ENCODE data around the gene GRIK1. TPM values are rescaled to one million over a fixed set of nuclear protein-coding genes. Genes with fewer than 3 reads are reported as not detected.

The GRIK1 gene
- total RNA-seq, 1 experiment from 2014 or later, result 0.09 TPM

DNA sequence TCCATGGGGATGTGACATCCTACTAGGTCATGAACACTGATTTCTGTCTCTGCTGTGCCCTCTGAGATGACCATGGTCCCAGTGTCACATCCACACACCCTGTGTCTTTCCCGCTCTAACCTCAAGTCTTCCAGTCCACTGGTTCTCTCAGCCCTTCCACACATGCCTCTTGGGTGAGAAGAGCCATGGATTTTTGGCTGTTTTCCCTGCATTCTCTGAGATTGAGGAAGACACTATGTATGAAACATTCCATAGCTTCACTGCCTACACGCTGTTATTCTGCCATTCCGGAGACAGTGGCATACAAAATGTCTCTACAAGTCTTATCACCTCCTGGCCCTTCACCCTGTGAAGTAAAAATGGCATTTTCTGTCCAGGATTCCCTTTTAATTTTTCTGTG is 393.7 kb downstream of the GRIK1 start:
- Mint-ChIP-seq H3K4me1 (peaks cover 10% of the 10 kb centered on the region), H3K27me3 (ENCODE audit: low read depth) (peaks cover 3% of the 10 kb centered on the region; the same call in 1 of the 2 replicates), H3K27ac (no peak overlapping the region), H3K36me3 (no peaks in the 10 kb centered on the region), H3K9me3 (no peaks in the 10 kb centered on the region), H3K4me3 (no peak overlapping the region)
- TF ChIP-seq, protein P1, sequence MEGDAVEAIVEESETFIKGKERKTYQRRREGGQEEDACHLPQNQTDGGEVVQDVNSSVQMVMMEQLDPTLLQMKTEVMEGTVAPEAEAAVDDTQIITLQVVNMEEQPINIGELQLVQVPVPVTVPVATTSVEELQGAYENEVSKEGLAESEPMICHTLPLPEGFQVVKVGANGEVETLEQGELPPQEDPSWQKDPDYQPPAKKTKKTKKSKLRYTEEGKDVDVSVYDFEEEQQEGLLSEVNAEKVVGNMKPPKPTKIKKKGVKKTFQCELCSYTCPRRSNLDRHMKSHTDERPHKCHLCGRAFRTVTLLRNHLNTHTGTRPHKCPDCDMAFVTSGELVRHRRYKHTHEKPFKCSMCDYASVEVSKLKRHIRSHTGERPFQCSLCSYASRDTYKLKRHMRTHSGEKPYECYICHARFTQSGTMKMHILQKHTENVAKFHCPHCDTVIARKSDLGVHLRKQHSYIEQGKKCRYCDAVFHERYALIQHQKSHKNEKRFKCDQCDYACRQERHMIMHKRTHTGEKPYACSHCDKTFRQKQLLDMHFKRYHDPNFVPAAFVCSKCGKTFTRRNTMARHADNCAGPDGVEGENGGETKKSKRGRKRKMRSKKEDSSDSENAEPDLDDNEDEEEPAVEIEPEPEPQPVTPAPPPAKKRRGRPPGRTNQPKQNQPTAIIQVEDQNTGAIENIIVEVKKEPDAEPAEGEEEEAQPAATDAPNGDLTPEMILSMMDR (IDR thresholded peaks at IDR 0.05), result no peak
- TF ChIP-seq NFATC4 (CRISPR knock-in tag; IDR thresholded peaks at IDR 0.05), result no peak
- TF ChIP-seq, protein P2, sequence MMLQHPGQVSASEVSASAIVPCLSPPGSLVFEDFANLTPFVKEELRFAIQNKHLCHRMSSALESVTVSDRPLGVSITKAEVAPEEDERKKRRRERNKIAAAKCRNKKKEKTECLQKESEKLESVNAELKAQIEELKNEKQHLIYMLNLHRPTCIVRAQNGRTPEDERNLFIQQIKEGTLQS (CRISPR knock-in tag; conservative IDR thresholded peaks at IDR 0.05), result no peak
- no peak for TF ChIP-seq SOX15 (CRISPR knock-in tag; IDR thresholded peaks at IDR 0.05)
- TF ChIP-seq NR1H2 (CRISPR knock-in tag; IDR thresholded peaks at IDR 0.05), result no peak
- DNase-seq (ENCODE audit: low spot score) (no peak), ATAC-seq (no peak)
- ChIA-PET POLR2A (interaction anchor here (1.2 kb wide), 1 partner anchor 12 kb away, joined by 4 read pairs; no protein-coding TSS in a partner anchor), CTCF (no interaction called here)

DNA sequence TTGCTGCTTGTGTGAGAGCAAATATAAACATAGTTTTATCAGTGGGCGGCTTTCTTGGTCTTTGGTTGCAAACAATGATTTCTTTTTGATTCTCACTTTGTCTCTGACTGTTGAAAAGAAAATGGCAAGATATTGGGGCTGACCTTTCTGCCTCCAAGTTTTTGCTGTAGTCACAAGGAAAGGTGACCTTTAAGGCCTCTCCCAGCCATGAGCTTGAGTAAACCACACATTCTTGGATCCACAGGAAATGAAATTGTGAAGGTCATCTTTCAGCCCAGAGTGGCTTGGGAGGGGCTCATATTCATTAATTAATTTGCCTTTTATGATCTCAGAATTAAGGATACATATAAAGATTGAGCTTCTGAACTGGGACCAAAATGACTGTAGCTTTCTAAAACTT is 399.5 kb downstream of the GRIK1 start:
- Mint-ChIP-seq H3K27ac (no peak overlapping the region), H3K4me1 (no peaks in the 10 kb centered on the region), H3K27me3 (ENCODE audit: low read depth) (no peaks in the 10 kb centered on the region), H3K36me3 (no peaks in the 10 kb centered on the region), H3K9me3 (peaks cover 12% of the 10 kb centered on the region), H3K4me3 (no peak overlapping the region)
- CTCF ChIA-PET, result no interaction called here
- no peak for ATAC-seq
- no peak for DNase-seq (ENCODE audit: low spot score)
- TF ChIP-seq, protein P3, sequence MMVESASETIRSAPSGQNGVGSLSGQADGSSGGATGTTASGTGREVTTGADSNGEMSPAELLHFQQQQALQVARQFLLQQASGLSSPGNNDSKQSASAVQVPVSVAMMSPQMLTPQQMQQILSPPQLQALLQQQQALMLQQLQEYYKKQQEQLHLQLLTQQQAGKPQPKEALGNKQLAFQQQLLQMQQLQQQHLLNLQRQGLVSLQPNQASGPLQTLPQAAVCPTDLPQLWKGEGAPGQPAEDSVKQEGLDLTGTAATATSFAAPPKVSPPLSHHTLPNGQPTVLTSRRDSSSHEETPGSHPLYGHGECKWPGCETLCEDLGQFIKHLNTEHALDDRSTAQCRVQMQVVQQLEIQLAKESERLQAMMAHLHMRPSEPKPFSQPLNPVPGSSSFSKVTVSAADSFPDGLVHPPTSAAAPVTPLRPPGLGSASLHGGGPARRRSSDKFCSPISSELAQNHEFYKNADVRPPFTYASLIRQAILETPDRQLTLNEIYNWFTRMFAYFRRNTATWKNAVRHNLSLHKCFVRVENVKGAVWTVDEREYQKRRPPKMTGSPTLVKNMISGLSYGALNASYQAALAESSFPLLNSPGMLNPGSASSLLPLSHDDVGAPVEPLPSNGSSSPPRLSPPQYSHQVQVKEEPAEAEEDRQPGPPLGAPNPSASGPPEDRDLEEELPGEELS (CRISPR knock-in tag; IDR thresholded peaks at IDR 0.05), result no peak
- TF ChIP-seq FOXP1 (CRISPR knock-in tag; IDR thresholded peaks at IDR 0.05; ENCODE audit: borderline replicate concordance) (no peak), TEAD1 (CRISPR knock-in tag; IDR thresholded peaks at IDR 0.05) (no peak), ETV6 (CRISPR knock-in tag; IDR thresholded peaks at IDR 0.05) (no peak), RELA (CRISPR knock-in tag; IDR thresholded peaks at IDR 0.05; ENCODE audit: borderline replicate concordance) (no peak), ZNF423 (CRISPR knock-in tag; IDR thresholded peaks at IDR 0.05) (no peak), ZNF232 (CRISPR knock-in tag; IDR thresholded peaks at IDR 0.05) (no peak), PRRX2 (CRISPR knock-in tag; IDR thresholded peaks at IDR 0.05) (no peak), GTF2I (CRISPR knock-in tag; conservative IDR thresholded peaks at IDR 0.05) (no peak), NFATC4 (CRISPR knock-in tag; IDR thresholded peaks at IDR 0.05) (no peak), ZNF416 (CRISPR knock-in tag; IDR thresholded peaks at IDR 0.05) (no peak)
- TF ChIP-seq, protein P4, sequence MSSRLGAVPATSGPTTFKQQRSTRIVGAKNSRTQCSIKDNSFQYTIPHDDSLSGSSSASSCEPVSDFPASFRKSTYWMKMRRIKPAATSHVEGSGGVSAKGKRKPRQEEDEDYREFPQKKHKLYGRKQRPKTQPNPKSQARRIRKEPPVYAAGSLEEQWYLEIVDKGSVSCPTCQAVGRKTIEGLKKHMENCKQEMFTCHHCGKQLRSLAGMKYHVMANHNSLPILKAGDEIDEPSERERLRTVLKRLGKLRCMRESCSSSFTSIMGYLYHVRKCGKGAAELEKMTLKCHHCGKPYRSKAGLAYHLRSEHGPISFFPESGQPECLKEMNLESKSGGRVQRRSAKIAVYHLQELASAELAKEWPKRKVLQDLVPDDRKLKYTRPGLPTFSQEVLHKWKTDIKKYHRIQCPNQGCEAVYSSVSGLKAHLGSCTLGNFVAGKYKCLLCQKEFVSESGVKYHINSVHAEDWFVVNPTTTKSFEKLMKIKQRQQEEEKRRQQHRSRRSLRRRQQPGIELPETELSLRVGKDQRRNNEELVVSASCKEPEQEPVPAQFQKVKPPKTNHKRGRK (CRISPR knock-in tag; IDR thresholded peaks at IDR 0.05; ENCODE audit: borderline replicate concordance), result no peak
- TF ChIP-seq, protein P5, sequence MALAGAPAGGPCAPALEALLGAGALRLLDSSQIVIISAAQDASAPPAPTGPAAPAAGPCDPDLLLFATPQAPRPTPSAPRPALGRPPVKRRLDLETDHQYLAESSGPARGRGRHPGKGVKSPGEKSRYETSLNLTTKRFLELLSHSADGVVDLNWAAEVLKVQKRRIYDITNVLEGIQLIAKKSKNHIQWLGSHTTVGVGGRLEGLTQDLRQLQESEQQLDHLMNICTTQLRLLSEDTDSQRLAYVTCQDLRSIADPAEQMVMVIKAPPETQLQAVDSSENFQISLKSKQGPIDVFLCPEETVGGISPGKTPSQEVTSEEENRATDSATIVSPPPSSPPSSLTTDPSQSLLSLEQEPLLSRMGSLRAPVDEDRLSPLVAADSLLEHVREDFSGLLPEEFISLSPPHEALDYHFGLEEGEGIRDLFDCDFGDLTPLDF (CRISPR knock-in tag; IDR thresholded peaks at IDR 0.05), result no peak
- TF ChIP-seq, protein P6, sequence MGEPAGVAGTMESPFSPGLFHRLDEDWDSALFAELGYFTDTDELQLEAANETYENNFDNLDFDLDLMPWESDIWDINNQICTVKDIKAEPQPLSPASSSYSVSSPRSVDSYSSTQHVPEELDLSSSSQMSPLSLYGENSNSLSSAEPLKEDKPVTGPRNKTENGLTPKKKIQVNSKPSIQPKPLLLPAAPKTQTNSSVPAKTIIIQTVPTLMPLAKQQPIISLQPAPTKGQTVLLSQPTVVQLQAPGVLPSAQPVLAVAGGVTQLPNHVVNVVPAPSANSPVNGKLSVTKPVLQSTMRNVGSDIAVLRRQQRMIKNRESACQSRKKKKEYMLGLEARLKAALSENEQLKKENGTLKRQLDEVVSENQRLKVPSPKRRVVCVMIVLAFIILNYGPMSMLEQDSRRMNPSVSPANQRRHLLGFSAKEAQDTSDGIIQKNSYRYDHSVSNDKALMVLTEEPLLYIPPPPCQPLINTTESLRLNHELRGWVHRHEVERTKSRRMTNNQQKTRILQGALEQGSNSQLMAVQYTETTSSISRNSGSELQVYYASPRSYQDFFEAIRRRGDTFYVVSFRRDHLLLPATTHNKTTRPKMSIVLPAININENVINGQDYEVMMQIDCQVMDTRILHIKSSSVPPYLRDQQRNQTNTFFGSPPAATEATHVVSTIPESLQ (CRISPR knock-in tag; IDR thresholded peaks at IDR 0.05), result no peak
- TF ChIP-seq, protein P7, sequence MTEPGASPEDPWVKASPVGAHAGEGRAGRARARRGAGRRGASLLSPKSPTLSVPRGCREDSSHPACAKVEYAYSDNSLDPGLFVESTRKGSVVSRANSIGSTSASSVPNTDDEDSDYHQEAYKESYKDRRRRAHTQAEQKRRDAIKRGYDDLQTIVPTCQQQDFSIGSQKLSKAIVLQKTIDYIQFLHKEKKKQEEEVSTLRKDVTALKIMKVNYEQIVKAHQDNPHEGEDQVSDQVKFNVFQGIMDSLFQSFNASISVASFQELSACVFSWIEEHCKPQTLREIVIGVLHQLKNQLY (CRISPR knock-in tag; IDR thresholded peaks at IDR 0.05), result no peak
- TF ChIP-seq, protein P8, sequence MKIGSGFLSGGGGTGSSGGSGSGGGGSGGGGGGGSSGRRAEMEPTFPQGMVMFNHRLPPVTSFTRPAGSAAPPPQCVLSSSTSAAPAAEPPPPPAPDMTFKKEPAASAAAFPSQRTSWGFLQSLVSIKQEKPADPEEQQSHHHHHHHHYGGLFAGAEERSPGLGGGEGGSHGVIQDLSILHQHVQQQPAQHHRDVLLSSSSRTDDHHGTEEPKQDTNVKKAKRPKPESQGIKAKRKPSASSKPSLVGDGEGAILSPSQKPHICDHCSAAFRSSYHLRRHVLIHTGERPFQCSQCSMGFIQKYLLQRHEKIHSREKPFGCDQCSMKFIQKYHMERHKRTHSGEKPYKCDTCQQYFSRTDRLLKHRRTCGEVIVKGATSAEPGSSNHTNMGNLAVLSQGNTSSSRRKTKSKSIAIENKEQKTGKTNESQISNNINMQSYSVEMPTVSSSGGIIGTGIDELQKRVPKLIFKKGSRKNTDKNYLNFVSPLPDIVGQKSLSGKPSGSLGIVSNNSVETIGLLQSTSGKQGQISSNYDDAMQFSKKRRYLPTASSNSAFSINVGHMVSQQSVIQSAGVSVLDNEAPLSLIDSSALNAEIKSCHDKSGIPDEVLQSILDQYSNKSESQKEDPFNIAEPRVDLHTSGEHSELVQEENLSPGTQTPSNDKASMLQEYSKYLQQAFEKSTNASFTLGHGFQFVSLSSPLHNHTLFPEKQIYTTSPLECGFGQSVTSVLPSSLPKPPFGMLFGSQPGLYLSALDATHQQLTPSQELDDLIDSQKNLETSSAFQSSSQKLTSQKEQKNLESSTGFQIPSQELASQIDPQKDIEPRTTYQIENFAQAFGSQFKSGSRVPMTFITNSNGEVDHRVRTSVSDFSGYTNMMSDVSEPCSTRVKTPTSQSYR (CRISPR knock-in tag; IDR thresholded peaks at IDR 0.05), result no peak
- TF ChIP-seq, protein P9, sequence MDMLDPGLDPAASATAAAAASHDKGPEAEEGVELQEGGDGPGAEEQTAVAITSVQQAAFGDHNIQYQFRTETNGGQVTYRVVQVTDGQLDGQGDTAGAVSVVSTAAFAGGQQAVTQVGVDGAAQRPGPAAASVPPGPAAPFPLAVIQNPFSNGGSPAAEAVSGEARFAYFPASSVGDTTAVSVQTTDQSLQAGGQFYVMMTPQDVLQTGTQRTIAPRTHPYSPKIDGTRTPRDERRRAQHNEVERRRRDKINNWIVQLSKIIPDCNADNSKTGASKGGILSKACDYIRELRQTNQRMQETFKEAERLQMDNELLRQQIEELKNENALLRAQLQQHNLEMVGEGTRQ (CRISPR knock-in tag; IDR thresholded peaks at IDR 0.05), result no peak
- POLR2A ChIA-PET, result no interaction called here
